Adrenal gland (tissue), 5 donors: ENCODE results near the gene MRC2.

Experiments used
- CTCF ChIP-seq, 6 experiments: fragments of 450-650 bp in 4 of 6; fragments of 200-600 bp in 2 of 6; sonication (generic) in 1 of 6; IDR thresholded peaks; 1 replicate in 5 of 6; 2 replicates in 1 of 6; pipeline versions ENCODE4 v1.5.1 to v1.8.0; 2016 to 2021; ENCODE audit warnings: antibody characterized with exemption in 6 of 6, mild to moderate bottlenecking in 2 of 6, moderate library complexity in 1 of 6
- POLR2A ChIP-seq, 2 donors: fragments of 450-650 bp; IDR thresholded peaks; one replicate each; pipeline ENCODE4 v1.6.1; 2017; ENCODE audit warnings: antibody characterized with exemption in 2 of 2, mild to moderate bottlenecking in 2 of 2, moderate library complexity in 1 of 2
- donor health status: DM: no; HTN: no; CAD: no.

GRCh38 chr17:62681061-62681938 is 53.8 kb downstream of the MRC2 start:
- TF ChIP-seq CTCF (IDR thresholded peaks at IDR 0.05) (no peak), POLR2A (IDR thresholded peaks at IDR 0.05) (no peak)
